AG09309 (cell line): ENCODE results near the gene DDX56.
"Not testable (repeated sequence)": the region's sequence is repeated elsewhere in the genome, so short reads cannot be mapped to it uniquely, and the experiment has no call there.

ENCODE experiments used
- DNase-seq: peaks from one replicate; pipeline ENCODE4 v3.0.0-alpha.2; 2010; ENCODE audit warnings: low read depth
- H3K4me3 ChIP-seq: 2 replicates; pipeline ENCODE4 v1.5.1; 2011; ENCODE audit warnings: mild to moderate bottlenecking, low read depth, low read length, moderate library complexity; ENCODE audit not compliant: control insufficient read depth
- CTCF ChIP-seq: IDR thresholded peaks from 2 replicates; pipeline ENCODE4 v1.5.1; 2011; ENCODE audit warnings: mild to moderate bottlenecking, low read depth, low read length, inconsistent platforms; ENCODE audit not compliant: insufficient read depth, control insufficient read depth; ENCODE audit errors: missing control alignments

DDX56 gene

GRCh38 chr7:44599222-44599621 lies 25.5 kb upstream of the DDX56 start:
- DNase-seq: no peak
- no peak overlapping the region for H3K4me3 ChIP-seq
- TF ChIP-seq CTCF: no peak

- DNase-seq: not testable (repeated sequence)
Measured at GRCh38 chr7:44597181-44597580, 23.5 kb upstream of the DDX56 start.

GRCh38 chr7:44595934-44596635 lies 22.4 kb upstream of the DDX56 start:
- TF ChIP-seq CTCF: no peak
- no peak overlapping the region for H3K4me3 ChIP-seq
- no peak for DNase-seq

More at GRCh38 chr7:44597181-44597580, 23.5 kb upstream of the DDX56 start:
- not testable (repeated sequence) for H3K4me3 ChIP-seq

- TF ChIP-seq CTCF: no peak
- no peak for DNase-seq
Measured at GRCh38 chr7:44590910-44591309, 17.2 kb upstream of the DDX56 start.

GRCh38 chr7:44587843-44588711 lies 14.4 kb upstream of the DDX56 start:
- peak; percentile 39 for DNase-seq
- TF ChIP-seq CTCF: peak; percentile 65
- H3K4me3 ChIP-seq: no peak overlapping the region

More at GRCh38 chr7:44590910-44591309, 17.2 kb upstream of the DDX56 start:
- no peak overlapping the region for H3K4me3 ChIP-seq

- peak overlapping the region; percentile 88 for H3K4me3 ChIP-seq
- TF ChIP-seq CTCF: no peak
Measured at GRCh38 chr7:44583146-44583865, 9.6 kb upstream of the DDX56 start.

More at GRCh38 chr7:44583146-44583865, 9.6 kb upstream of the DDX56 start:
- no peak for DNase-seq
